Endometrial microvascular endothelial cells (primary cell): ENCODE data around the gene ERBB4. TPM values are rescaled to one million over a fixed set of nuclear protein-coding genes. Genes with fewer than 3 reads are reported as not detected.
"Not testable (repeated sequence)": the region's sequence is repeated elsewhere in the genome, so short reads cannot be mapped to it uniquely, and the experiment has no call there.

Experiments used
- in situ Hi-C: cut with HindIII; loops from 2 replicates; pipeline ENCODE4 v1.10.0; 2017; ENCODE audit warnings: low sequenced_read_pairs, low pct_unique_long_range_greater_than_20kb; ENCODE audit errors: inconsistent ontology term
- total RNA-seq: library from RNA; depleted of rRNA; stranded (reverse); fragments of >200 nt; gene quantifications from one replicate; pipeline ENCODE4 v1.2.3, GENCODE V29; 2015; ENCODE audit errors: inconsistent ontology term

Gene ERBB4
- total RNA-seq, 1 donor from 2014 or later: not detected

DNA sequence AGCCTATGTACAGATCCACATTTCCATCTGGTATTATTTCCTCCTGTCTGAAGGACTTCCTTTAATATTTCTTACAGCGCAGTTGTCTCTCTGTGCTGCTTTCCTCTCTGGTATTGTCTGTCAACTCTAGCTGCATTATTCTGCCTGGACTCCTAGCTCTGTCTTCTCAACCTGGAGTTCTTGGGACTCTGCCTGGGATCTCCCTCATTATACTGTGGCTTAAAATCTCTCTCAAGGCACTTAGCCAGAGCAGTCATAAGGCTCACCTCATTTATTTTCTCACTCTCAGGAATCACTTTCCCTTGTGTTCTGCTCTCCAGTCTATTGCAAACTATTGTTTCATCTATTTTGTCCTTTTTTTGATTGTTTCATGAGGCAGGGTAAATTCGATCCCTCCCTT lies 850.4 kb downstream of the ERBB4 start:
- in situ Hi-C loops: no loop called here

GRCh38 chr2:211674715-211675114 lies 863.9 kb downstream of the ERBB4 start:
- in situ Hi-C loops: no loop called here

DNA sequence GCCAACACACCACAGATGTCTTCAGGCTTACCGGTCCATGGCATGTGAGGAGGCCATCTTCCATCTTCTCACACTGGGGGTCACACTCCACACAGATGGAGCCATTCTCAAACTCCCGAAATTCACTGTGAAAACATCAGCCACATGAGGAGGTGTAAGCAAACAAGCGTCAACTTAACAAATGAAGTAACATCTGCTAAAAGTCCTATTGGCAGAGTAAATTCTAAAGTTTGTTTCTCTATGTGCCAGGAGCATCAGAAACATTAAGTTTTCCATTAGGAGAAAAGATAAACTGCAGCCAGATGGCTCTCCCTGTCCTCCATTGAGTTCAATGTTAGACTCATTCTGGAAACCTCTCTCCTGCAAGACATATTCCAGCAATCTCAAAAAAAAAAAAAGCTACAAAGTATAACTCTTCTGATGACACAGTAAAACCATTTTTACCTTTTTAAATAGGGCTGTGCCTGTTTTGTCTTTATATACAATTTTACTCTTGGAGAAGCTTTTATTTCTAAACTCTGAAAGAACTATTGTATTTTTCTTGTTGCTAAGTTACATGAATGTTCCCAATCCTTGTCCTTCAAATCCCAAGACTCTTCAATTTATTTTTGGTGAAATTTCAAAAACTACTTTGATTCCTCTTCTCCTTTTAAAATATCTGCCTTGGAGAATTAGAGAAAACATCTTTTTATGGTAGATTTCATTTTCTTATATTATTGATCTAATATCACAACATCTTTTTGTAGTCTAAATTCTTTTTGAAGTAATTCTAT lies 865.3 kb downstream of the ERBB4 start:
- in situ Hi-C loops: no loop called here

- in situ Hi-C loops: no loop called here
Observed at GRCh38 chr2:211671977-211672376, 866.6 kb downstream of the ERBB4 start.

- in situ Hi-C loops: no loop called here
Observed at GRCh38 chr2:211665299-211665698, 873.3 kb downstream of the ERBB4 start.

GRCh38 chr2:211664321-211664720 lies 874.3 kb downstream of the ERBB4 start:
- in situ Hi-C loops: no loop called here

- in situ Hi-C loops: no loop called here
Observed at GRCh38 chr2:211654211-211654780, 884.3 kb downstream of the ERBB4 start.

DNA sequence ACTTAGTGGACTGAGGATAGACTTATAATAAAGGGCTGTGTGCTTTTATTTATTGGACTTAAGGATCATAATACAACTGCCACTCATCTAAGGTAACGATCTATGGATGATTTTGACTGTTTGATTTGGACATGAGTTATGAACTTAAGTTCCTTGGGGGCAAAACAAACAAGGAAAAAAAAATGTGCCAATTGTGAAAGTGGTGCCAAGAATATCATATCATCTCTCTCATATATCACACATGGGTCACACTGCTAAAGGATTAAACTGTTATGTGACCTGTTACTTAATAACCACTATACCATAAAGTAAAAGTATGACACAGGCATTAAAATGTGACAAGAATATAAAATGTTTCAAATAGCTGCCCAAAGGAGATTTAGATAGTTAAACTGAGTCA lies 886.3 kb downstream of the ERBB4 start:
- in situ Hi-C loops: no loop called here

- in situ Hi-C loops: no loop called here
Observed at GRCh38 chr2:211649331-211649730, 889.3 kb downstream of the ERBB4 start.

DNA sequence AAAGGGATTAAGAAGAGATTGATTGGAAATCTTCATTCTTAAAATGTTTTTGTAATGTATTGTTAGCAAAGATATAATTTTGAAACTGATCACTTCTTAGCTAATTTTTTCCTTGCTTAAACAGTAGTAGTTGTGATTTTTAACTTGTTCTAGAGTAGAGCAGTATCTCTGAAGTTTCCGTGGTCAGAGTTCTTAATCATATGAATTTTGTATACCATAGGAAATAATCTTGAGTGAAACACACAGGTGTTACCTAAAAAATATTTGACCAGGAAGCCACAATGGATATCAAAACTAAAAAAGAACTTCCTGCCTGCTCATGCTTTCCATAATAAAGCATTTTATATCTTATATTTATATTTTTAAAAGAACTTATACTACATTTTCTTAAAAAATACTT lies 907.1 kb downstream of the ERBB4 start:
- in situ Hi-C loops: no loop called here

- in situ Hi-C loops: no loop called here
Observed at GRCh38 chr2:211623096-211623495, 915.5 kb downstream of the ERBB4 start.

GRCh38 chr2:211620986-211621385 lies 917.6 kb downstream of the ERBB4 start:
- in situ Hi-C loops: no loop called here

DNA sequence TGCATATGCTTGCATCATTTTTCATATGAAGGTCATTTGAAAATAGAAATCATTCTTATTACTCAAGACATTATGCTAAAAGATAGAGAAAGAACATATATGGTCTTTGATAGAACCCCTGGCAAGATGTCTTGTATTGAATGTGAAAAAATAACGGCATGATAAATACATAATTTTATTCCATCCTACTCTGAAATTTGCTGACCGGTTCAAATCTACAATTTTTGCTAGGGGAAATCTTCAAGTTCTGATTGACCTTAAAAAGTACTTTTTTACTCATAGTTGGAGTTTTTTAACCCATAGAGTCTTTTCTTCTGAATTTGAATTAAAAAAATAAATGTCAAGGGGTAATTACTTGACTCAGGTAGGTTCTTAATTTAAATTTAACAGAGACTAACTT lies 920.8 kb downstream of the ERBB4 start:
- in situ Hi-C loops: no loop called here

DNA sequence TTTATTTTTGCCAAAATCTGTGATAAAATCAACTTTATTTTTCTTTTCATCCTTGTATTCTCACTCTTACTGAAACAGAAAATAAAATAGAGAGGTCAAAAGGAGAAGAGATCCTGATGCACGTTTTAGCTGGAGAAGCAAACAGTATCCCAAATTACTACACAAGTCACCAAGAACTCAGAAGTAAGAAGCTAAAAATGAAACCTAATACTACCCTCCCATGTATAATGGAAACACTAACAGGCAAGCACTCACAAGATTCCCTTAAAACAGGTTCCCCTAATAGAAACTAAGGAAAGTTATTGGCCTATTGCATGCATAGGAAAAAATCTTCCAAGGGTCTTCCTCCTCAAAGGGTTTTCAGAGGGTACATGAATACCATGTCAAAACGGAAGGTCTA lies 927.0 kb downstream of the ERBB4 start:
- in situ Hi-C loops: no loop called here

DNA sequence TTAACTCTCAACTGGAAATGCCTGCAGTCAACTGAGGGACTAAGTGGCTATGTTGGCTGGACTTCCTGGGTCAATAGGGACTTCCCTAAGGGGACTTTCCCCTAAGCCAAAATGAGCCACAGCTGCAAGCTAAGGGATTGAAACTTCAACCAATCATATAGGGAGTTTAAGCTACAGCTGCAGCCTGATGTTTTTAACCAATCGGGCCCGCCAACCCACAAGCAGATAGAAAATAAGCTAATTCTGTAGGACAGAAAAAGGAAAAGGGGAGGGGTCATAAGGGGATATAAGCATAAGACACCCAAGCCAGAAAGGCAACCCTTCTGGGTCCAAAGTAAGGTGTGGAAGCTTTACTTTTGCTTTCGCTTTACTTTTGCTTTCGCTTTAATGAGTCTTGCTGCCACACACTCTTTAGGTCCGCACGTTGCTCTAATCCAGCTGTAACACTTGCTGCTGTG lies 927.5 kb downstream of the ERBB4 start:
- in situ Hi-C loops: no loop called here

DNA sequence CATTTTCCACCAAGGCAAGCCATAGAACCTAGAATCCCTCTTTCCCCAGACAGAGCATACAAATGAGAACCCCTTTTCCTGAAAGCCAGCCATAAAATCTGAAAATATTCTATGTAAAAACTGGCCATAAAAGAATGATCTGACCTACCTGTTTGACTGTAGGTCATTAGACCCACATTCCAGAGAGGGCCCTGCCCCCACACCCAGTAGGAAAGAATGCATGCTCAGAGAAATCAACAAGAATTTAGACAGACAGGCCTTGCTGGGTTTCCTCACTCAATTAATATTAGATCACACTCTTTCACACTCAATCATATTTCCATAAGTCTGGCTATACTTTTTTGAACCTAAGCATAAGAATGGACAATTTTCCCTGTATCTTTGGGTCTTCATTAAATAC lies 929.5 kb downstream of the ERBB4 start:
- in situ Hi-C loops: no loop called here

DNA sequence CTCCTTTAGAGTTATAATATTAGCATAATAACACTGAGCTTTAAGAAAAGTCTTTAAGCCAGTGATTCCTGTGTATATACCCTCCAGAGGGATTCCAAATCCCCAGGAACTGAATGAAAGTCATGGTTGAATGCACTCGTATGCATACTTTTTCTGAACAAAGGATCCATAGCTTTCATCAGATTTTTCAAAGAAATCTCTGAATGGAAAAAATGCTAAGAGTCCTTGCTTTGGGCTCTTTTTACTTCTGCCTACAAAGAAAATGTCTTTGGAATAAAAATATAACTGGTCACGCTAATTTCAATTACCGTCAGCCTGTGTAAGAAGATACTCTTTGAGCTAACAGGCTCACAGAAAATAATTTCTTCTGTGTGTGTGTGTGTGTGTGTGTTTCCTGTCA lies 939.5 kb downstream of the ERBB4 start:
- in situ Hi-C loops: no loop called here

- in situ Hi-C loops: no loop called here
Observed at GRCh38 chr2:211598238-211598637, 940.4 kb downstream of the ERBB4 start.

- in situ Hi-C loops: not testable (repeated sequence)
Observed at GRCh38 chr2:211592006-211592405, 946.6 kb downstream of the ERBB4 start.

DNA sequence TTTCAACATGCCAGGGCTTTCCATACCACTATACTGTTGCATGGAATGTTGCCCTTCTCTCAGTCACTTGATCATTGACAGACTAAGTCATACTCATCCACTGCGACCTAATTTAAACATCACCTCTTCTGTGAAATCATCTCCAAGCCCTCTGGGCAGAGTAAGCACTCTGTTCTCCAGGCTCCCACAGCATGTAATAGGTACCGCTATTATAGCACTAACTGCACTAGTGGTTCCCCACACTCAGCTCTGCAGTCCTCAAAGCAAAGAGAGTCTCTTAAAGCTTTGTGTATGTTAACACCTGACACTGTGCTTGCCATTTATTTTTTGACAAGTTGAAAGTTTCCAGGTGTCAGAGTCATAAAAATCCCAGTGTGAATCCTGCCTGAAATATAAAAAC lies 947.2 kb downstream of the ERBB4 start:
- in situ Hi-C loops: no loop called here

DNA sequence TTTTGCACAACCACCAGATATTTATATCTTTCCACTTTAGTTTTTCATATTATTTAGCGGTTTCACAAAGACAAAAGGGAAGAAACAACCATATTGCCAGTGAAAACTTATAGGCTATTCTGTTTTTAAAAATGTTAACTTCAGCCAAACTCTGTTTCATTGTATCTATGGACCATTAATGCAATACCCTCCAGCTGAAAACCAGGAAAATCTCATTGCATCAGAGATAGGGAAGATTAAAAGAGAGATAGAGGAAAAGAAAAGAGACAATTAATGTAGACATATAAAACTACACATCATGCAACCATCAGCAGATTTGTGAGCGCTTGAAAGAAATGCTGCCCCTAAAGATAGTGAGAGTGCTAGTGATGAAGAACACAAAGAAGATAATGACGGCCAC lies 970.2 kb downstream of the ERBB4 start:
- in situ Hi-C loops: no loop called here
